GM12891 (cell line): ENCODE data around the gene ATP6V1E1. TPM values are rescaled to one million over a fixed set of nuclear protein-coding genes. Genes with fewer than 3 reads are reported as not detected.
"Not testable (repeated sequence)": the region's sequence is repeated elsewhere in the genome, so short reads cannot be mapped to it uniquely, and the experiment has no call there.

Source experiments
- DNase-seq: peaks from one replicate; pipeline ENCODE4 v3.0.0; 2011; ENCODE audit warnings: low spot score; ENCODE audit not compliant: insufficient read length
- FAIRE-seq: peaks from 2 replicates; lab custom pipeline; 2011; peaks lifted over from hg19 to GRCh38; lab: Jason Lieb, UNC
- PAX5 ChIP-seq: IDR thresholded peaks from 2 replicates; pipeline ENCODE4 v1.6.1; 2011; ENCODE audit warnings: low read length, moderate library complexity, mild to moderate bottlenecking; ENCODE audit not compliant: insufficient read depth, severe bottlenecking
- POLR2A ChIP-seq: IDR thresholded peaks from 2 replicates; pipeline ENCODE4 v1.6.1; 2011; ENCODE audit warnings: low read depth, low read length, control low read depth
- POLR2AphosphoS5 ChIP-seq: IDR thresholded peaks from 2 replicates; pipeline ENCODE4 v1.6.1; 2011; ENCODE audit warnings: low read depth, low read length, control low read depth
- POU2F2 ChIP-seq: IDR thresholded peaks from 2 replicates; pipeline ENCODE4 v1.6.1; 2011; ENCODE audit warnings: low read depth, mild to moderate bottlenecking, control low read depth, low read length, moderate library complexity
- SPI1 ChIP-seq: IDR thresholded peaks from 2 replicates; pipeline ENCODE4 v1.6.1; 2011; ENCODE audit warnings: low read depth, low read length, control low read depth
- TAF1 ChIP-seq: IDR thresholded peaks from 2 replicates; pipeline ENCODE4 v1.6.1; 2011; ENCODE audit warnings: low read depth, low read length, control low read depth
- polyA plus RNA-seq: library from polyadenylated mRNA; unstranded; fragments of >200 nt; gene quantifications from one replicate; pipeline ENCODE4 v1.2.1, GENCODE V29; 2012; ENCODE audit warnings: low read depth, missing spikeins, inconsistent platforms; ENCODE audit not compliant: missing spikeins

The ATP6V1E1 gene
- 95.9 TPM for polyA plus RNA-seq

GRCh38 chr22:17628406-17629172 lies at the start of gene ATP6V1E1:
Gene ATP6V1E1, minus strand, starts transcription at chr22:17628749. Its CDS starts 114 bp downstream, at chr22:17628635.
- peak; percentile 85 for FAIRE-seq
- peak; percentile 91 for DNase-seq
- TF ChIP-seq POLR2AphosphoS5 (peak; percentile 91), PAX5 (no peak), TAF1 (peak; percentile 72; the same call in 1 of the 2 replicates), SPI1 (peak; percentile 38; the same call in 1 of the 2 replicates), POLR2A (peak; percentile 94), POU2F2 (no peak)

GRCh38 chr22:17675584-17675983 lies 47.0 kb upstream of the ATP6V1E1 start:
- TF ChIP-seq TAF1 (no peak), PAX5 (no peak), POLR2AphosphoS5 (no peak), POU2F2 (no peak), POLR2A (no peak)
- FAIRE-seq = no peak
- no peak for DNase-seq

- TF ChIP-seq POLR2AphosphoS5 (no peak), POU2F2 (no peak), TAF1 (no peak), PAX5 (no peak), SPI1 (no peak), POLR2A (no peak)
- DNase-seq (no peak), FAIRE-seq (no peak)
These were observed 45.6 kb upstream of the ATP6V1E1 start for GRCh38 chr22:17674152-17674551.

DNA sequence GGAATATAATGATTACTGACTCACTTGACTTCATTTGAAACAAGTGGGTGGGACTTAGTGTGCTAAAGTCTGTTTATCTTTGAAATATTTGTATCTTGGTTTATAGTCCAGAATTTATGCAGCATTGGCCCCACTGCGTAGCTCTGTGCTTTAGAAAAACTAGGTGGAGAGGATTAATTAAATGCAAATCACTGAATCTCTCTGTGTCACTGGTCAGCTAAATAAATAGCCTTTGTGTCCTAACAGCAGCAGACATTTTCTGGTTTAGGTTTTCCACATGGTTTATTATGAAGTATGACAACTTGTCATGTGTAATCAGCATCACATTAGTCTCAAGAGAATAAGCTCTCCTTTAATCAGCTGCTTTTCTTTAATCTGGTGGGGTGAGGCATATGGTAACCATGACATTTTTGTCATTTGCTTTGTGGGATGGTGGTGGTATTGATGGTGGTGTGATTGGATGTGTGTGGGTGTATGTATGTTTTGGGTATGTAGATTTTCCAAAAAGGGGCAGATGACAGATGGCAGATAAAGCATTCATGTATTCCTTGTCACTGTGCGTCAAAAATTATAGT lies 44.0 kb upstream of the ATP6V1E1 start:
- TF ChIP-seq POU2F2 = no peak
- TF ChIP-seq TAF1 = no peak
- TF ChIP-seq PAX5 = no peak
- TF ChIP-seq POLR2AphosphoS5 = no peak
- no peak for TF ChIP-seq POLR2A
- TF ChIP-seq SPI1 = no peak
- peak; percentile 16 for FAIRE-seq
- DNase-seq = no peak

DNA sequence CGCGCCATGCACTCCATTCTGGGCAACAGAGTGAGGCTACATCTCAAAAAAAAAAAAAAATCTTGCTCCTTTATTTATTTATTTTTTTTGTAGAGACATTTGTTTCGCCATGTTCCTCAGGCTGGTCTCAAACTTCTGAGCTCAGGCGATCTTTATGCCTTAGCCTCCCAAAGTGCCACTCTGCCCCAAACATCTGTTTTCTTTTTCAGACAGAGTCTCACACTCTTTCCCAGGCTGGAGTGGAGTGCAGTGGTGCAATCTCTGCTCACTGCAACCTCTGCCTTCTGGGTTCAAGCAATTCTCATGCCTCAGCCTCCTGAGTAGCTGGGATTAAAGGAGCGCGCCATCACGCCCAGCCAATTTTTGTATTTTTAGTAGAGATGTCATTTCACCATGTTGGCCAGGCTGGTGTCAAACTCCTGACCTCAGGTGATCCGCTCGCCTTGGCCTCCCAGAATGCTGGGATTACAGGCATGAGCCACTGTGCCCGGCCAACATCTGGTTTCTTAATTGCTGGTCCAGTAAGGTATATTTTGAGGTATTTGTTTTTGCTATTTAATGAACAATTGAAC lies 43.1 kb upstream of the ATP6V1E1 start:
- FAIRE-seq, DNase-seq: not testable (repeated sequence)

- DNase-seq = no peak
- no peak for TF ChIP-seq POU2F2
- TF ChIP-seq TAF1 = no peak
- no peak for TF ChIP-seq POLR2AphosphoS5
- TF ChIP-seq PAX5 = no peak
- TF ChIP-seq POLR2A = no peak
- TF ChIP-seq SPI1 = no peak
These were observed 37.3 kb upstream of the ATP6V1E1 start for GRCh38 chr22:17665854-17666253.

GRCh38 chr22:17665248-17665647 lies 36.7 kb upstream of the ATP6V1E1 start:
- TF ChIP-seq POU2F2 (no peak), TAF1 (no peak), POLR2A (no peak), SPI1 (no peak), POLR2AphosphoS5 (no peak), PAX5 (no peak)
- no peak for DNase-seq
- FAIRE-seq = no peak

More at GRCh38 chr22:17665854-17666253, 37.3 kb upstream of the ATP6V1E1 start:
- FAIRE-seq = no peak

DNA sequence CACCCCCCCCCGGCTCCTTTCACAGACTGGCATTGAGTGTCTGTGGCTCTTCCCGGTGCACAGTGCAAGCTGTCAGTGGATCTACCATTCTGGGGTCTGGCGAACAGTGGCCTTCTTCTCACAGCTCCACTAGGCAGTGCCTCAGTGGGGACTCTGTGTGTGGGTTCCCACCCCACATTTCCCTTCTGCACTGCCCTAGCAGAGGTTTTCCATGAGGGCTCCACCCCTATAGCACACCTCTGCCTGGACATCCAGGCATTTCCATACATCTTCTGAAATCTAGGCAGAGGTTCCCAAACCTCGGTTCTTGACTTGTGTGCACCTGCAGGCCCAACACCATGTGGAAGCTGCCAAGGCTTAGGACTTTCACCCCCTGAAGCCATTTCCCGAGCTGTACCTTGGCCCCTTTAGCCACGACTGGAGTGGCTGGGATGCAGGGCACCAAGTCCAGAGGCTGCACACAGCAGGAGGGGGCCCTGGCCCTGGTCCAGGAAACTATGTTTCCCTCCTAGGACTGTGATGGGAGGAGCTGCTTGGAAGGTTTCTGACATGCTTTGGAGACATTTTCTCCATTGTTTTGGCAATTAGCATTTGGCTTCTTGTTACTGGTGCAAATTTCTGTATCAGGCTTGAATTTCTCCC lies 36.0 kb upstream of the ATP6V1E1 start:
- FAIRE-seq = no peak
- no peak for TF ChIP-seq POLR2A
- TF ChIP-seq TAF1 = no peak
- no peak for TF ChIP-seq POU2F2
- TF ChIP-seq POLR2AphosphoS5 = no peak
- no peak for TF ChIP-seq PAX5
- TF ChIP-seq SPI1 = no peak
- DNase-seq = no peak

- FAIRE-seq (no peak), DNase-seq (no peak)
- no peak for TF ChIP-seq POLR2A
- no peak for TF ChIP-seq POLR2AphosphoS5
- no peak for TF ChIP-seq POU2F2
- no peak for TF ChIP-seq TAF1
- TF ChIP-seq PAX5 = no peak
- no peak for TF ChIP-seq SPI1
These were observed 28.4 kb upstream of the ATP6V1E1 start for GRCh38 chr22:17656870-17657395.
